GM18505 (cell line): ENCODE data around the gene BICC1.

Experiments
- ATAC-seq: cut with Tn5 transposase; IDR thresholded peaks from one replicate; pipeline ENCODE4 v1.9.1; 2021; ENCODE audit not compliant: unreplicated experiment
- POLR2A ChIP-seq: IDR thresholded peaks from 4 replicates; pipeline ENCODE4 v1.6.1; 2011; ENCODE audit warnings: borderline replicate concordance; ENCODE audit not compliant: insufficient read depth, insufficient read length; ENCODE audit errors: extremely low read depth

Gene BICC1

GRCh38 chr10:58672845-58673244 is 160.2 kb downstream of the BICC1 start:
- no peak for TF ChIP-seq POLR2A
- no peak for ATAC-seq

DNA sequence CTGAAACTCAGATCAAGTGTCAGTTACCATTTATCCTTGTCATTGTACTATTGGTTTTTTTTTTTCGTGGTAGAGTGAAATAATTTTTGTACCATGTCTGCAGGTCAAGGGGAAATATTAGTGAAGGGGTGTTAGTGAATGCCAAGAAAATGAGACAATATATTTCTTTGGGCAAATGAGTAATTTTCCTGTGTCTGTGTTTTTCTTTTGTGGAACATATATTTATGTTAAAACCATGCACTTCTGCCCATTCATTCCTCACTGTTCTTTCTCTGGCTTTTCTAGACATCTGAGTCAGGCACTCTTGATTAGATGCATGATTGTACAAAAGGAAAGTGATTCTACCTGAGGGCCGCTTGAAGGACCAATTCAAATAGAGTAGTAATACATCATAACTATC is 161.6 kb downstream of the BICC1 start:
- no peak for TF ChIP-seq POLR2A
- ATAC-seq = no peak

DNA sequence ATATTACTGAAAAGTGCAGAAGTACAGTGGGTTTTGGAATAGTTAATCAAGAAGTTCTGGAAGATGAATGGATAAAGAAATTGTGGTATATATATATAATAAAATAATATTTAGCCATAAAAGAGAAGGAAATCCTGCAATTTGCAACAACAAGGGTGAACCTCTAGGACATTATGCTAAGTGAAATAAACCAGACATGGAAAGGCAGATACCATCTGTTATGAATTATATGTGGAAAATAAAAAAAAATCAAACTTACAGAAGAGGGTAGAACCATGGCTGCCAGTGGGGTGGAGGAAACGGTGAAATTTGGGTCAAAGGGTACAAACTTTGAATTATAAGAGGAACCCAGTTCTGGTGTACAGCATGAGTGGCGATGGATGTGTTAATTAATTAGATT is 162.6 kb downstream of the BICC1 start:
- no peak for ATAC-seq
- no peak for TF ChIP-seq POLR2A

DNA sequence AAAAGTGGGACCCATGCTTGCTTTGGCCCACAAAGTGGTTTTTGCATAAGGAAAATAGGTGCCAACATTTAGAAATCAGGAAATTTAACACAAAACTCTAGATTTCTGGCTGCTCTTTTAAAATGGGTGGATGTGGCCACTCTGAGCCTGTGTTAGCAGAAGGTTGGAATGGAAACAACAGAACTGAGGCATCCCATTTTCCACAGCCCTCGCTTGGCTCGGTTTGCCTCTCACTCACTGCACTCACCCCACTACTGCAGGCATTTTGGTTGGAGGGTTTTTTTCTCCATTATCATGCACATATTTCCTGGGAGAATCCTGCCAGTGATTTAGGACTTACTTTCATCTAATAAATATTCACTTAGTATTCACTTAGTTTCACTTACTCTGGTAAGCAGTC is 178.9 kb downstream of the BICC1 start:
- no peak for ATAC-seq
- TF ChIP-seq POLR2A = no peak

- ATAC-seq = no peak
- TF ChIP-seq POLR2A = no peak
Measured at GRCh38 chr10:58693919-58694318, 181.2 kb downstream of the BICC1 start.

DNA sequence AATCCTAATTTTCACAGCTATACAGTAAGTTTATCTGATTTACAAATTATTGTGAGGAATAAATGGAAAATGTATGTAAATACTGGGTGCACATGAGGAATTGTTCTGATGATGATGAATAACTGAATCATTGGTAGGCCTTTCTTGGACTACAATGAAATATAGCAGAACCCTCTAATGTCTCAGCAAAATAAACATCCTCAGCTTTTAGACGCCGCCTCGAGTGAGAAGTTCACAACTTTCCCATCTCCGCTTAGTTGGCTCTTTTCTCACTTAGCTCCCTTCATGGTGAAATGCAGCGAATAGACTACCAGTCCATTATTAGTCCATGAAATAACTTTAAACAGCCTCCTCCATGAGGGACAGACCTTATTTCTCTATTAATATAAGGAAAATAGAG is 182.3 kb downstream of the BICC1 start:
- no peak for TF ChIP-seq POLR2A
- ATAC-seq = no peak

DNA sequence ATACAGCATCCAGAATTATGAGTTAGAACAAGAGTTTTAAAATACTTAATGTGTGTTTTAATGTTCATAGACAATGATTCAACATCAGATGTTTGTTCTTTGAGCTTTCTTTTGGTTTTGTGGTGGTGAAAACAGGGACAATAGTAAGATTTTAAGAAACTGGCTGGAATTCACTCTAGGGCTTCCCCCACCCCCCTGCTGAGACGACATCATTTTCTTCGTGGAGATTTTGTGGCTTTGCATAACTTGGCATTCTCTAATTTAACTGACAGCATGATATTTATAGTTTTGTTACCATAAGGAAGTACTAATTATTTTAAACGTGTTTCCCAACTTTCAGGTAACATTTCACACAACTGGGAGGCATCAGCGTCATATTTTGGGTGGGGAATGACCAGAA is 184.1 kb downstream of the BICC1 start:
- ATAC-seq = no peak
- TF ChIP-seq POLR2A = no peak

DNA sequence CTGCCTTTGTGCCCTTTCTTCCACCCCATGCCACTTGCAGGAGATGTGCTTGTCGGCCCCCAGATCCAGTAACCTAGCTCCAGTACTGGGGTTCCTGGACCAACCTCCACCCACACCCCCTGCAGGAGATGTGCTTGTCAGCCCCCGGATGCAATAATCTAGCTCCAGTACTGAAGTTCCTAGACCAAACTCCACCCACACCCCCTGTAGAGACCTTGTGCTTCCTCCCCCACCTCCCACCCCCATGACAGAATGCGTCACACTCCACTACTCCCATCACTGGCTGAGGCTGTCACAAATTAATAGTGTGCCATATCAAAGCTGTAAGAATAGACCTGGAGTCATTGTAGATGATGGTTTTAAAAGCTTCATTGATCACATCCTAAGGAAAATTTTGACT is 185.0 kb downstream of the BICC1 start:
- no peak for TF ChIP-seq POLR2A
- ATAC-seq = no peak

DNA sequence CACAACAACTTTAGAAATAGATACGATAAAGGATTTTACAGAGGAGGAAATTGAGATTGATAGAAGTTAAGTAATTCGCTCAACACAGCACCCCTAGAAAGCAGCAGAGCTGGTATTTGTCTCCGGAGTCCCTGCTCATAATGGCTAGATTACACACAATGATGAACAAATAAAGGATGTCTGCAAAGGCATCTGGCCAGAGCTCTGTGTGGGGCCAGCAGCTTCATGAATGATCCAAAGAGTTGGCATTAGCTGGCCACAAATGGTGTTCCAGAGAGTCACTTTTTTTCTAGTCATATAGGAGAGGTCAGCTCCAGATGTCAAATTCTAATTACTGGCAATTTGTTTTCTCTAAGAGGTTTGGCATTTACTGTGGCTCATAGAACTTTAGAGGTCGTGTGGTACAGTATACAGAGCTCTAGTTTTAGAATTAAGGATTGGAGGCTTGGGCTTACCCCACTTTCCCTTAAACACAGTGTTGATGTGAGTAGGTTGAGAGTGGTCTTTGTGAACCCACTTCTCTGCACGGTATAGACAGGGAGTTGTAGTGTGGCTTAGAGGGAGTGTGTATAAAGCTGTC is 186.2 kb downstream of the BICC1 start:
- no peak for ATAC-seq
- no peak for TF ChIP-seq POLR2A

GRCh38 chr10:58700591-58700990 is 187.9 kb downstream of the BICC1 start:
- no peak for TF ChIP-seq POLR2A
- ATAC-seq = no peak

GRCh38 chr10:58701405-58702135 is 188.9 kb downstream of the BICC1 start:
- no peak for ATAC-seq
- TF ChIP-seq POLR2A = no peak

DNA sequence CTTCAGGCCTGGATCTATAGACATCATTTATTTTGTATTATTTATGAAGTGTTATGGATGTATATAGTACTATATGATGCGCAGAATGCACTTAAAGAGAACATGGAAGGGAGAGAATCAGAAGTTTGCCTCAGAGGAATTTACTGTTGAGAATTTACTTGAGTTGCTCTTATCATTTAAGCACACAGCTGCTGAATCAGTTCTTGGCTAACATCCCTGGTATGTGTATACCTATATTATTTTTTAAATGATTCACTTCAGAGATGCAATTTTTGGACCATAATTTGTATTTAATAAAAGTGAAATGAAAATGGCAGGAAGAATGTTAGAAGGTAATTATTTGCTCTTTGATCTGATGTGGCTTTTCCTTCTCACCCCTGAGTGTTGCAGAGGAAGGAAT is 191.6 kb downstream of the BICC1 start:
- no peak for ATAC-seq
- no peak for TF ChIP-seq POLR2A

DNA sequence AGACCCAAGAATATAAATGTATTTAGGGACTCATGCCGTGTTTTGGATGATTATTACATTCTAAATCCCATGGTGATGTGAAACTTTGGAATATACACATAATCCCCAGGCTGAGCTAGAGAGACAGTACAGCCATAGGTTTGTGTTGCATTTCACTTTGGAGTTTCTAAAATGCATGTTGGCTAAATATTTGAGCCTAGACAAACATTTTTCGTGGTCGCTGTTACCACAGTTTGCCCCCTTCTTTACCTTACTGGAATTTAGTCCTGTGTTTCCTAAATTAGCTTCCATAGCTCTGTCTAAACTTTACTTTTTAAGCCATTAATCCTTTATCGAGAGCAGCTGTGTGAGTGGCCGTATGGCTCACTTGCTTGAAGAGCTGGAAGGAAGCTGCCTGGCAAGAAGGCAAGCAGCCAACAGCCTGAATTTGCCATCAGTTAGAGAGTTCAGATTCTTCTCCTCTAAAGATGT is 192.0 kb downstream of the BICC1 start:
- TF ChIP-seq POLR2A = no peak
- ATAC-seq = no peak

GRCh38 chr10:58706836-58707235 is 194.2 kb downstream of the BICC1 start:
- no peak for ATAC-seq
- no peak for TF ChIP-seq POLR2A

GRCh38 chr10:58712141-58712540 is 199.5 kb downstream of the BICC1 start:
- ATAC-seq = no peak
- no peak for TF ChIP-seq POLR2A

GRCh38 chr10:58712982-58713381 is 200.3 kb downstream of the BICC1 start:
- ATAC-seq = no peak
- no peak for TF ChIP-seq POLR2A

- no peak for ATAC-seq
- TF ChIP-seq POLR2A = no peak
Measured at GRCh38 chr10:58714409-58714808, 201.7 kb downstream of the BICC1 start.
